HepG2 (cell line): ENCODE measurements around the gene CD93. TPM values are rescaled to one million over a fixed set of nuclear protein-coding genes. Genes with fewer than 3 reads are reported as not detected.

Experiments
- FIP1L1 ChIP-seq: fragments of 200-400 bp; formaldehyde crosslinking; IDR thresholded peaks from 2 replicates; pipeline ENCODE4 v1.6.1; 2018; ENCODE audit warnings: low read depth, mild to moderate bottlenecking, low read length, moderate library complexity, borderline replicate concordance; ENCODE audit not compliant: insufficient read depth
- FOXA3 ChIP-seq: IDR thresholded peaks from 2 replicates; pipeline ENCODE4 v1.6.1; 2016; ENCODE audit warnings: missing genetic modification reagents, missing compliant biosample characterization
- HDAC1 ChIP-seq: sonication (generic); formaldehyde crosslinking; IDR thresholded peaks from 2 replicates; pipeline ENCODE4 v1.5.1; 2020; ENCODE audit warnings: mild to moderate bottlenecking, missing genetic modification reagents
- MXD1 ChIP-seq: sonication (generic); formaldehyde crosslinking; IDR thresholded peaks from 2 replicates; pipeline ENCODE4 v1.4.0; 2020; ENCODE audit warnings: mild to moderate bottlenecking, missing genetic modification reagents
- NFE2L2 ChIP-seq: fragments of 150-350 bp; IDR thresholded peaks from 2 replicates; pipeline ENCODE4 v1.6.1; 2014; ENCODE audit warnings: low read length
- NR2F6 ChIP-seq, 2 experiments: IDR thresholded peaks; 2 replicates each; pipeline ENCODE4 v1.6.1; 2016; ENCODE audit warnings: antibody characterized with exemption in 1 of 2, mild to moderate bottlenecking in 1 of 2
- PRDM15 ChIP-seq: sonication (generic); formaldehyde crosslinking; IDR thresholded peaks from 2 replicates; pipeline ENCODE4 v1.4.0; 2020; ENCODE audit warnings: missing genetic modification reagents
- THAP8 ChIP-seq: sonication (generic); formaldehyde crosslinking; IDR thresholded peaks from 2 replicates; pipeline ENCODE4 v1.5.1; 2020; ENCODE audit warnings: missing genetic modification reagents, mild to moderate bottlenecking, borderline replicate concordance
- ZNF124 ChIP-seq: sonication (generic); formaldehyde crosslinking; IDR thresholded peaks from 2 replicates; pipeline ENCODE4 v1.4.0; 2020; ENCODE audit warnings: missing genetic modification reagents
- ZNF232 ChIP-seq: sonication (generic); formaldehyde crosslinking; IDR thresholded peaks from 2 replicates; pipeline ENCODE4 v1.4.0; 2020; ENCODE audit warnings: missing genetic modification reagents, borderline replicate concordance
- ZNF724P ChIP-seq: sonication (generic); formaldehyde crosslinking; IDR thresholded peaks from 2 replicates; pipeline ENCODE4 v1.8.0; 2022; ENCODE audit warnings: missing genetic modification reagents, borderline replicate concordance
- ZNF781 ChIP-seq: sonication (generic); formaldehyde crosslinking; IDR thresholded peaks from 2 replicates; pipeline ENCODE4 v1.5.1; 2020; ENCODE audit warnings: borderline replicate concordance, mild to moderate bottlenecking, missing genetic modification reagents; ENCODE audit errors: not compliant biosample characterization
- polyA plus RNA-seq, 8 experiments: library from polyadenylated mRNA; depleted of rRNA in 3 of 8; stranded (reverse) in 7 of 8; unstranded in 1 of 8; fragments of >200 nt; fragmentation: Illumina TruSeq in 4 of 8; extraction: Trizol in 4 of 8; gene quantifications; 2 replicates each; pipeline versions ENCODE4 v1.2.1 to v1.2.3, GENCODE V29; 2011 to 2016; ENCODE audit warnings: low read depth in 4 of 8, missing spikeins in 1 of 8, mixed read lengths in 1 of 8; ENCODE audit not compliant: insufficient read depth in 1 of 8
- total RNA-seq, 5 experiments: library from RNA; depleted of rRNA; stranded (reverse); fragments of >200 nt; fragmentation: Illumina TruSeq; extraction: Trizol; gene quantifications; 2 replicates each; pipeline ENCODE4 v1.2.3, GENCODE V29; 2016; ENCODE audit warnings: low read depth in 1 of 5
- TF ChIP-seq, protein P1 (sequence below): sonication (generic); formaldehyde crosslinking; IDR thresholded peaks from 2 replicates; pipeline ENCODE4 v1.4.0; 2020; ENCODE audit warnings: mild to moderate bottlenecking, missing genetic modification reagents

The CD93 gene
- total and polyA plus RNA-seq, 2 of the 13 experiments (the other 11 are each of a cell fraction or from before 2014, with no cell fraction given): not detected

DNA sequence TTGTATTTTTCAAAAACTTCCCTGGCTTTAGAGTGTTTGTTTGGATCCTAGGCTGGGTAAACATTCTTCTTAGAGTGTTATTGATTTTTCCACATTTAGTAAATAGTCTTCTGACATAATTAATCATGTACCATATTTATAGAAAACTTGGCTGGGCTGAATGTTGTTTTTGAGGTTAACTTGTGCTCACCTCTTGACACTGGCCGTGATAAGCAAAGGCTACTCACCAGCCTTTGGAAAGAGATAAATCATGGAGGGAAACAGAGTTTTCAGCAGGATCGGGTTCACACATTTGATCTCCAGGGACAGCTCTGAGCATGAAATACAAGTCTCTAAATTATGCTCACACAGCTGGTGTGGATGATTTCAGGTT lies 6.2 kb upstream of the CD93 start (continued):
- TF ChIP-seq MXD1 (CRISPR knock-in tag) (no peak), NR2F6 (IDR thresholded peaks at IDR 0.05) (no peak), NR2F6 (CRISPR knock-in tag; IDR thresholded peaks at IDR 0.05) (no peak), FIP1L1 (no peak), FOXA3 (CRISPR knock-in tag) (0 out of 2 replicates have a peak, but pooled peaks have one; percentile 9), THAP8 (CRISPR knock-in tag) (no peak), ZNF232 (CRISPR knock-in tag) (no peak), PRDM15 (peak; percentile 80; the same call in 1 of the 2 replicates), ZNF124 (CRISPR knock-in tag) (no peak), NFE2L2 (no peak), ZNF724P (CRISPR knock-in tag) (no peak), HDAC1 (no peak), ZNF781 (no peak)
- TF ChIP-seq, protein P1, sequence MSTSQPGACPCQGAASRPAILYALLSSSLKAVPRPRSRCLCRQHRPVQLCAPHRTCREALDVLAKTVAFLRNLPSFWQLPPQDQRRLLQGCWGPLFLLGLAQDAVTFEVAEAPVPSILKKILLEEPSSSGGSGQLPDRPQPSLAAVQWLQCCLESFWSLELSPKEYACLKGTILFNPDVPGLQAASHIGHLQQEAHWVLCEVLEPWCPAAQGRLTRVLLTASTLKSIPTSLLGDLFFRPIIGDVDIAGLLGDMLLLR (CRISPR knock-in tag): no peak
